AG09319 (cell line): Measurements from ENCODE around the gene HMG20B.

ENCODE experiments used
- DNase-seq: peaks from one replicate; pipeline ENCODE4 v3.0.0-alpha.2; 2010; ENCODE audit warnings: low read depth; ENCODE audit errors: extremely low read depth
- CTCF ChIP-seq: IDR thresholded peaks from 2 replicates; pipeline ENCODE4 v1.5.1; 2011; ENCODE audit warnings: low read depth, mild to moderate bottlenecking, inconsistent platforms, low read length, moderate library complexity

The HMG20B gene

DNA sequence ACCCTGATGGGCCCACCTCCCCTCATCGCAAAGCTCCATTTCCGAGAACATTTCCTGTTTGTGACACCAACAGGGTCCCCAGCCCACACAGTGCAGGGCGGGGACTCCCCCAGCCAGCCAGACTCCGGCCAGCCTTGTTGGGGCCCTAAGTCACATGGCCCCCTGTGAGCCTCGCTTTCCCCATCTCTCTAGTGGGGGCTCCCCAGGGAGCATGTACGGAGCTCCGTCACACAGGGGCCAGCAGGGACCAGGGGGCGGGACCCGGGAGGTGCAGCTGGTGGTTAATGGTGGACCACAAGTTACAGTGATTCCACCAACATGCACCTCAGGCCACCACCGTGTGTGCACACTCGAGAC is 32.2 kb downstream of the HMG20B start:
- no peak for TF ChIP-seq CTCF
- no peak for DNase-seq

- no peak for TF ChIP-seq CTCF
- no peak for DNase-seq
Observed at GRCh38 chr19:3605361-3605760, 32.6 kb downstream of the HMG20B start.

GRCh38 chr19:3605770-3606169 is 33.0 kb downstream of the HMG20B start:
- TF ChIP-seq CTCF = no peak
- no peak for DNase-seq

- no peak for DNase-seq
- TF ChIP-seq CTCF = no peak
Observed at GRCh38 chr19:3606174-3606689, 33.5 kb downstream of the HMG20B start.

- no peak for TF ChIP-seq CTCF
- no peak for DNase-seq
Observed at GRCh38 chr19:3606690-3607289, 34.0 kb downstream of the HMG20B start, which contains the start of gene TBXA2R. TSS of gene TBXA2R (minus strand) at chr19:3606875. CDS start at chr19:3600634, 6,241 bp downstream.

- no peak for DNase-seq
- no peak for TF ChIP-seq CTCF
Observed at GRCh38 chr19:3607303-3608078, 34.7 kb downstream of the HMG20B start.

- no peak for DNase-seq
- no peak for TF ChIP-seq CTCF
Observed at GRCh38 chr19:3608079-3608641, 35.4 kb downstream of the HMG20B start.
